Natural killer cell (primary cell): ENCODE results near the gene NACAD. TPM values are rescaled to one million over a fixed set of nuclear protein-coding genes. Genes with fewer than 3 reads are reported as not detected.

Experiments
- ATAC-seq, 3 donors: fragments of 150-1000 bp in 2 of 3; fragments of 200-7000 bp in 1 of 3; cut with Tn5 transposase; 1 replicate in 1 of 3; 2 replicates in 2 of 3; pipeline ENCODE4 v1.10.0; 2021; ENCODE audit warnings: mild to moderate bottlenecking in 2 of 3, moderate library complexity in 2 of 3
- DNase-seq, 2 donors: peaks; one replicate each; pipeline versions ENCODE4 v3.0.0 to v3.0.0-alpha.2; 2013 to 2021; ENCODE audit warnings: mixed read lengths in 1 of 2
- H3K27ac ChIP-seq: one replicate; pipeline ENCODE4 v1.5.1; 2013; ENCODE audit warnings: mild to moderate bottlenecking, low read length
- H3K27me3 ChIP-seq: one replicate; pipeline ENCODE4 v1.6.1; 2013; ENCODE audit warnings: low read length; ENCODE audit not compliant: control insufficient read depth, insufficient read depth
- H3K36me3 ChIP-seq: one replicate; pipeline ENCODE4 v1.6.1; 2013; ENCODE audit warnings: low read length; ENCODE audit not compliant: control insufficient read depth, insufficient read depth
- H3K4me1 ChIP-seq: one replicate; pipeline ENCODE4 v1.6.1; 2013; ENCODE audit warnings: low read length; ENCODE audit not compliant: control insufficient read depth, insufficient read depth
- H3K4me3 ChIP-seq: one replicate; pipeline ENCODE4 v1.5.1; 2013; ENCODE audit warnings: low read length
- H3K9me3 ChIP-seq: one replicate; pipeline ENCODE4 v1.6.1; 2013; ENCODE audit warnings: low read length; ENCODE audit not compliant: control insufficient read depth, insufficient read depth
- H3K27ac Mint-ChIP-seq, 2 donors: one replicate each; pipeline ENCODE4 v1.8.0; 2022; ENCODE audit warnings: mild to moderate bottlenecking in 2 of 2, mixed read lengths in 2 of 2, moderate library complexity in 1 of 2
- H3K27me3 Mint-ChIP-seq, 2 donors: one replicate each; pipeline ENCODE4 v1.8.0; 2022; ENCODE audit warnings: low read depth in 2 of 2, mixed read lengths in 2 of 2
- H3K36me3 Mint-ChIP-seq: one replicate; pipeline ENCODE4 v1.8.0; 2022; ENCODE audit warnings: mixed read lengths
- H3K4me1 Mint-ChIP-seq, 2 donors: one replicate each; pipeline ENCODE4 v1.8.0; 2022; ENCODE audit warnings: mixed read lengths in 2 of 2
- H3K4me3 Mint-ChIP-seq: one replicate; pipeline ENCODE4 v1.8.0; 2022; ENCODE audit warnings: mild to moderate bottlenecking, moderate library complexity, mixed read lengths
- H3K9me3 Mint-ChIP-seq, 2 donors: one replicate each; pipeline ENCODE4 v1.8.0; 2022; ENCODE audit warnings: mixed read lengths in 2 of 2
- WGBS: methylation state at CpG from one replicate; pipeline ENCODE4 v1.1.7; 2013; ENCODE audit warnings: missing lambda C conversion rate; ENCODE audit not compliant: insufficient coverage; 5-methylcytosine and 5-hydroxymethylcytosine counted together
- intact Hi-C: fragments of 100-400 bp; cut with micrococcal nuclease; formaldehyde crosslinking; loops from one replicate; pipeline ENCODE4 v1.14.2; 2022
- total RNA-seq, 4 donors: library from RNA; stranded (reverse); fragments of 120-200 nt in 1 of 4; gene quantifications; one replicate each; pipeline versions ENCODE4 v1.2.3 to v1.2.4, GENCODE V29; 2013 to 2022
- TF ChIP-seq, protein P1 (sequence below): fragments of 200-600 bp; IDR thresholded peaks from one replicate; pipeline ENCODE4 v1.8.0; 2022; ENCODE audit warnings: antibody characterized with exemption

Gene NACAD
- total RNA-seq, 3 donors from 2014 or later (not counting 1 experiment from before 2014, with no cell fraction given), result 0.75 to 1.7 (median 0.78) TPM

DNA sequence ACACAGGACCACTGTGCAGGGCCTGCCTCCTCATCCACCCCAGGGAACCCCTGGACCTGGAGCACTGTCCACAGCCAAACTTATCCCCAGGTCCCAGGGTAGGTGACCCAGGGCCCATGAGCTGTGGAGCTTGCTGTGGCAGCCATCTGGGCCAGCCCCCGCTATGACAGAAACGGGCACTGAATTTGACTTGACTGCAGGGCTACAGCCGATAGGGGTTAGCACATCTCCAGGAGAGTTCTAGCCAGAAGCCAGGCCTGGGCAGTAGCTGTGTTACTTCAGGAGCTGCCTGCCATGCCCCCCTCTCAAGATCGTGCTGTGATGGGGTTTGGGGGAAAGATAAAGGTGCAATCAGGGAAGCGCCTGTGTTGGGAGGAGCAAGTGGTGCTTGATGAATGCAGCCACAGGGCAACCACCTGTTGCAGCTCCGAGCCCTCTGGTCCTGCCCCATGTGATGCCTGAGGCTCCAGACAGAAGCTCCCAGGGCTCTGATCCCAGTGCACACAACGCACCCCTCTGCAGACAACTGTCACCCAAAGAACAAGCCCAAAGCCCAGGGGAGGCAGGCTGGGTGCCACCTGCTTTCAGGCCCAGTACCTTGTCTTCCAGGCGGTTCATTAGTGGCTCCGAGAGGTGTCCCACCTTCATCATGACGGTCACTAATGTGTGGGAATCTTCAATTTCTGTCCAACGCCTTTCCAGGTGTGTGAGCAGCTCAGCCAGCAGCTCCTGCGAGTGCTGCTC, 16.2 kb upstream of the NACAD start:
- H3K36me3 ChIP-seq, result peaks cover 91% of the 10 kb centered on the region
- no peak for DNase-seq
- no peak overlapping the region for H3K4me3 Mint-ChIP-seq
- no peak for ATAC-seq
- WGBS, result 97% methylated on average over 12 of the region's 12 CpGs
- no peaks in the 10 kb centered on the region for H3K36me3 Mint-ChIP-seq
- H3K27me3 Mint-ChIP-seq, result no peaks in the 10 kb centered on the region
- H3K9me3 Mint-ChIP-seq, result no peaks in the 10 kb centered on the region
- TF ChIP-seq, protein P1, sequence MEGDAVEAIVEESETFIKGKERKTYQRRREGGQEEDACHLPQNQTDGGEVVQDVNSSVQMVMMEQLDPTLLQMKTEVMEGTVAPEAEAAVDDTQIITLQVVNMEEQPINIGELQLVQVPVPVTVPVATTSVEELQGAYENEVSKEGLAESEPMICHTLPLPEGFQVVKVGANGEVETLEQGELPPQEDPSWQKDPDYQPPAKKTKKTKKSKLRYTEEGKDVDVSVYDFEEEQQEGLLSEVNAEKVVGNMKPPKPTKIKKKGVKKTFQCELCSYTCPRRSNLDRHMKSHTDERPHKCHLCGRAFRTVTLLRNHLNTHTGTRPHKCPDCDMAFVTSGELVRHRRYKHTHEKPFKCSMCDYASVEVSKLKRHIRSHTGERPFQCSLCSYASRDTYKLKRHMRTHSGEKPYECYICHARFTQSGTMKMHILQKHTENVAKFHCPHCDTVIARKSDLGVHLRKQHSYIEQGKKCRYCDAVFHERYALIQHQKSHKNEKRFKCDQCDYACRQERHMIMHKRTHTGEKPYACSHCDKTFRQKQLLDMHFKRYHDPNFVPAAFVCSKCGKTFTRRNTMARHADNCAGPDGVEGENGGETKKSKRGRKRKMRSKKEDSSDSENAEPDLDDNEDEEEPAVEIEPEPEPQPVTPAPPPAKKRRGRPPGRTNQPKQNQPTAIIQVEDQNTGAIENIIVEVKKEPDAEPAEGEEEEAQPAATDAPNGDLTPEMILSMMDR, result no peak
- no peaks in the 10 kb centered on the region for H3K9me3 ChIP-seq
- H3K4me1 ChIP-seq, result peaks cover 19% of the 10 kb centered on the region
- H3K27ac Mint-ChIP-seq, result no peak overlapping the region
- peaks cover 2 to 16% of the 10 kb centered on the region in 2 donors for H3K4me1 Mint-ChIP-seq
- intact Hi-C loops, result no loop called here
- no peak overlapping the region for H3K27ac ChIP-seq
- H3K4me3 ChIP-seq, result no peak overlapping the region
- H3K27me3 ChIP-seq, result no peaks in the 10 kb centered on the region

DNA sequence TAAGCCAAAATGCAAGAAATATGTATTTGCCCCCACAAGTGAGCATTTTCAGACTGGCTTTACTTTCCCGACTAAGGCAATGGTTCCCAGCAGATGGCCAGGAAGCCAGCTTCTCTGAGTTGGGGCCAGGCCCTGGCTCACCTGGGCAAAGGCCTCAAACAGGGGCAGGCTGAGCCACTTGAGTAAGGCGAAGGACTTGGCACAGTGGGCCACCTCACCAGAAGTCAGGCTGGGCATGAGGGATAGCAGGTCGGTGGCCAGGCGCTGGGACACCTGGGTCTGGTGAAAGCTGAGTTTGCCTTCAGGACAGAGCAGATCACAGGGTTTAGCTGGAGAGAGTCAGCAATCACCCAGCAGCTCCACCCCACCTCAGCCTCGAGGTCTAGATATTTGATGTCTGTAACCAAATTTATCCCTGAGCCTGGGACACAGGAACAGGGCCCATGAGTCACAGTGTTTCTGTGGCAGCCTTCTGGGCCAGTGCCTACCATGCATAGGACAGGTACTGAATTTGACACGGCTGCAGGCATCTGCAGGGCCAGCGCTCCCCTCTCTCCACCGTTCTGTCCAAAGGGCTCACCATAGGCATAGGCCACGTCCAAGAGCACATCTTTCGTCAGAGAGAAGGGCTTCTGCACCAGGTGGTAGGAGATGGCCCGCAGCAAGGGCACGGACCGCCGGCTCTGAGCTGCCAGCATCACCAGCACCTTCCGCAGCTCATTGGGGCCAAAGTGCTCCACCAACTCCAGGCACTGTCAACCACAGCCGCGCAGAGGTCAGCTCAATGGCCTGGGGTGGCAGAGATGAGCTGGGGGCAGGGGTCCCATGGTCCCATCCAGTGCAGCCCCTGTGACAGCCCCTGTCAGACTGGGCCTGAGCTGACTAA, 15.4 kb upstream of the NACAD start:
- Histone ChIP-seq H3K4me1 (peaks cover 18% of the 10 kb centered on the region), H3K9me3 (no peaks in the 10 kb centered on the region), H3K27me3 (no peaks in the 10 kb centered on the region), H3K27ac (no peak overlapping the region), H3K4me3 (no peak overlapping the region), H3K36me3 (peaks cover 99% of the 10 kb centered on the region)
- Mint-ChIP-seq H3K4me3 (no peak overlapping the region), H3K9me3 (no peaks in the 10 kb centered on the region), H3K27ac (no peak overlapping the region), H3K27me3 (no peaks in the 10 kb centered on the region), H3K36me3 (no peaks in the 10 kb centered on the region), H3K4me1 (peaks cover 0 to 14% of the 10 kb centered on the region in 2 donors)
- DNase-seq, result no peak
- TF ChIP-seq, protein P1, result no peak
- intact Hi-C loops, result no loop called here
- ATAC-seq, result no peak
- 97% methylated on average over 17 of the region's 17 CpGs for WGBS

DNA sequence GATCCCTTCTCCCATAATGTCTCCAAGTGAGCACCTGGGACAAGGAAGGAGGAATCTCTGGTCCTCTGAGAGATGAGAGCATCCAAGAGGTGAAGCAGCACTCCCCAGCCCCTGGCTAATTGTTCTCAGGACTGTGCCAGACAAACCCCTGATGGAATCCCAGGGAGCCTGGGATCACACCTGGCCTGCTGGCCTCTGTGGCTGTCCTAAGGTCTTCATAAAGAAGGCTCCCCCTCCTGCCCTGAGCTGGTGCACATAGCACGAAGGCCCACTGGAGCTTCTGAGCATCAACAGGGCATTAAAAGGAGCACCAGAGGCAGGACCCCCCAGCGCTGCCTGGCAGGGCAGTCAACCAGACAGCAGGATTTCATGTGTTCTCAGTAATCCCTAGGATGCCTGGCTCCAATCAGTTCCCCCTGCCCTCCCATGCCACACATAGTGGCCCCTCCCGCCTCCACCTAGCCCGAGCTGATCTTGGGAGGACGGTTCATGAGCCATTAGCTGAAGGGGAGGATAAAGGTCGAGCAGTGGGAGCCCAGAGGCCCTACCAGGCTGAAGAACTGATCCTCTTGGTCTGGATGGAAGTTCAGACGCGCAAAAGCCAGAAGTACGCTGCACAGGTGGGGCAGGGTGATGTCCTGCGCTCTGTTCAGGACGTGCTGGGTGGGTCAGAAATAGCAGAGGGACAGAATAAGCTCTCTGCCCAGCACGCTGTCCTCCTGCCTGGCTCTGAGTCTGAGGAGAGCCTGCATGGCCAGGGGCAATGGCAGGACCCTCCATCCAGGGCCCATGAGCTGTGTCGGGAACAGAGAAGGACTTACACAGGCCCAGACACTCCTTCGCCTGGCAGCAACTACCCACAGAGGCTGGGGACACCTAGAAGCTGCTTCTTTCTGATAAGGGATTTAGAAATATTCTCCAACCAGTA, 14.3 kb upstream of the NACAD start:
- no peak overlapping the region for H3K27ac ChIP-seq

More for the DNA sequence above, 14.3 kb upstream of the NACAD start:
- TF ChIP-seq, protein P1, result no peak
- peaks cover 0 to 6% of the 10 kb centered on the region in 2 donors for H3K4me1 Mint-ChIP-seq
- no peak for ATAC-seq
- intact Hi-C loops, result no loop called here
- H3K27ac Mint-ChIP-seq, result no peak overlapping the region
- H3K36me3 ChIP-seq, result peaks cover 90% of the 10 kb centered on the region
- peaks cover 8% of the 10 kb centered on the region for H3K4me1 ChIP-seq
- no peak overlapping the region for H3K4me3 ChIP-seq
- no peaks in the 10 kb centered on the region for H3K36me3 Mint-ChIP-seq
- H3K9me3 ChIP-seq, result no peaks in the 10 kb centered on the region
- no peaks in the 10 kb centered on the region for H3K27me3 ChIP-seq
- 89% methylated on average over 13 of the region's 14 CpGs for WGBS
- no peaks in the 10 kb centered on the region for H3K9me3 Mint-ChIP-seq
- DNase-seq, result no peak
- no peaks in the 10 kb centered on the region for H3K27me3 Mint-ChIP-seq
- H3K4me3 Mint-ChIP-seq, result no peak overlapping the region
